HCEC 1CT (cell line): ENCODE data around the gene MEIS2.

Source experiments
- DNase-seq: peaks from one replicate; pipeline ENCODE4 v3.0.0-alpha.2; 2017

The MEIS2 gene

GRCh38 chr15:37112171-37112570 lies 11.8 kb upstream of the MEIS2 start:
- DNase-seq = no peak

- no peak for DNase-seq
These were observed 11.0 kb upstream of the MEIS2 start for GRCh38 chr15:37111427-37111717.

GRCh38 chr15:37109872-37110572 lies 9.7 kb upstream of the MEIS2 start:
- no peak for DNase-seq

- DNase-seq = no peak
These were observed 9.0 kb upstream of the MEIS2 start for GRCh38 chr15:37109168-37109871.

GRCh38 chr15:37108381-37109167 lies 8.2 kb upstream of the MEIS2 start:
- DNase-seq = no peak

GRCh38 chr15:37107744-37108380 lies 7.5 kb upstream of the MEIS2 start:
- DNase-seq = no peak

- DNase-seq = no peak
These were observed 6.9 kb upstream of the MEIS2 start for GRCh38 chr15:37107071-37107743.

- peak; percentile 51 for DNase-seq
These were observed 6.2 kb upstream of the MEIS2 start for GRCh38 chr15:37106490-37107001.

- no peak for DNase-seq
These were observed 5.5 kb upstream of the MEIS2 start for GRCh38 chr15:37105889-37106288.

GRCh38 chr15:37105029-37105428 lies 4.7 kb upstream of the MEIS2 start:
- DNase-seq = no peak

- no peak for DNase-seq
These were observed 4.2 kb upstream of the MEIS2 start for GRCh38 chr15:37104424-37104981.

- DNase-seq = no peak
These were observed 3.4 kb upstream of the MEIS2 start for GRCh38 chr15:37103475-37104423.

- no peak for DNase-seq
These were observed 2.8 kb upstream of the MEIS2 start for GRCh38 chr15:37103163-37103435.

- DNase-seq = peak; percentile 46
These were observed 2.2 kb upstream of the MEIS2 start for GRCh38 chr15:37102305-37103162.

GRCh38 chr15:37101980-37102304 lies 1.6 kb upstream of the MEIS2 start:
- peak; percentile 51 for DNase-seq

GRCh38 chr15:37100966-37101215 lies 542 bp upstream of the MEIS2 start:
- peak; percentile 68 for DNase-seq

- peak; percentile 17 for DNase-seq
These were observed 835 bp downstream of the MEIS2 start for GRCh38 chr15:37099319-37100108.

GRCh38 chr15:37098468-37099318 lies 1.7 kb downstream of the MEIS2 start:
- peak; percentile 61 for DNase-seq
